ENCODE results near the gene NCCRP1. TPM values are rescaled to one million over a fixed set of nuclear protein-coding genes. Genes with fewer than 3 reads are reported as not detected.

Gene NCCRP1
- total RNA-seq, 1 donor from 2014 or later = not detected

- H3K9me3 Mint-ChIP-seq = no peaks in the 10 kb centered on the region
- intact Hi-C loops (cut with micrococcal nuclease) = no loop called here
Observed at GRCh38 chr19:39177736-39178135, 19.0 kb upstream of the NCCRP1 start.

GRCh38 chr19:39178296-39179006 lies 18.3 kb upstream of the NCCRP1 start:
- peaks cover 7% of the 10 kb centered on the region for H3K36me3 Mint-ChIP-seq (ENCODE audit: low read depth)
- intact Hi-C loops (cut with micrococcal nuclease) = no loop called here
- no peak overlapping the region for H3K27ac Mint-ChIP-seq
- no peaks in the 10 kb centered on the region for H3K27me3 Mint-ChIP-seq (ENCODE audit: low read depth)
- no peaks in the 10 kb centered on the region for H3K9me3 Mint-ChIP-seq
- no peaks in the 10 kb centered on the region for H3K4me1 Mint-ChIP-seq (ENCODE audit: low read depth)
- DNase-seq (ENCODE audit: low spot score) = no peak
- no peak overlapping the region for H3K4me3 Mint-ChIP-seq (ENCODE audit: low read depth)

More at GRCh38 chr19:39177736-39178135, 19.0 kb upstream of the NCCRP1 start:
- Mint-ChIP-seq H3K4me3 (ENCODE audit: low read depth) (no peak overlapping the region), H3K36me3 (ENCODE audit: low read depth) (peaks cover 7% of the 10 kb centered on the region), H3K4me1 (ENCODE audit: low read depth) (no peaks in the 10 kb centered on the region), H3K27ac (no peak overlapping the region), H3K27me3 (ENCODE audit: low read depth) (no peaks in the 10 kb centered on the region)
- DNase-seq (ENCODE audit: low spot score) = no peak

GRCh38 chr19:39179754-39180153 lies 17.0 kb upstream of the NCCRP1 start:
- intact Hi-C loops (cut with micrococcal nuclease) = no loop called here
- H3K36me3 Mint-ChIP-seq (ENCODE audit: low read depth) = peaks cover 7% of the 10 kb centered on the region
- no peak overlapping the region for H3K27ac Mint-ChIP-seq
- no peaks in the 10 kb centered on the region for H3K9me3 Mint-ChIP-seq
- no peaks in the 10 kb centered on the region for H3K4me1 Mint-ChIP-seq (ENCODE audit: low read depth)
- DNase-seq (ENCODE audit: low spot score) = no peak
- H3K27me3 Mint-ChIP-seq (ENCODE audit: low read depth) = no peaks in the 10 kb centered on the region
- H3K4me3 Mint-ChIP-seq (ENCODE audit: low read depth) = no peak overlapping the region

- no peak overlapping the region for H3K27ac Mint-ChIP-seq
- peaks cover 7% of the 10 kb centered on the region for H3K36me3 Mint-ChIP-seq (ENCODE audit: low read depth)
- H3K4me1 Mint-ChIP-seq (ENCODE audit: low read depth) = no peaks in the 10 kb centered on the region
- DNase-seq (ENCODE audit: low spot score) = no peak
- intact Hi-C loops (cut with micrococcal nuclease) = no loop called here
- H3K4me3 Mint-ChIP-seq (ENCODE audit: low read depth) = no peak overlapping the region
- H3K27me3 Mint-ChIP-seq (ENCODE audit: low read depth) = no peaks in the 10 kb centered on the region
- no peaks in the 10 kb centered on the region for H3K9me3 Mint-ChIP-seq
Observed at GRCh38 chr19:39180749-39181148, 16.0 kb upstream of the NCCRP1 start.

GRCh38 chr19:39181500-39182173 lies 15.1 kb upstream of the NCCRP1 start:
- Mint-ChIP-seq H3K4me3 (ENCODE audit: low read depth) (no peak overlapping the region), H3K27ac (no peak overlapping the region), H3K36me3 (ENCODE audit: low read depth) (peaks cover 7% of the 10 kb centered on the region), H3K4me1 (ENCODE audit: low read depth) (no peaks in the 10 kb centered on the region), H3K9me3 (no peaks in the 10 kb centered on the region), H3K27me3 (ENCODE audit: low read depth) (no peaks in the 10 kb centered on the region)
- no peak for DNase-seq (ENCODE audit: low spot score)
- intact Hi-C loops (cut with micrococcal nuclease) = no loop called here

- intact Hi-C loops (cut with micrococcal nuclease) = no loop called here
- Mint-ChIP-seq H3K4me1 (ENCODE audit: low read depth) (no peaks in the 10 kb centered on the region), H3K9me3 (no peaks in the 10 kb centered on the region), H3K36me3 (ENCODE audit: low read depth) (peaks cover 7% of the 10 kb centered on the region), H3K27me3 (ENCODE audit: low read depth) (no peaks in the 10 kb centered on the region), H3K4me3 (ENCODE audit: low read depth) (no peak overlapping the region), H3K27ac (no peak overlapping the region)
- no peak for DNase-seq (ENCODE audit: low spot score)
Observed at GRCh38 chr19:39182174-39182505, 14.6 kb upstream of the NCCRP1 start.

GRCh38 chr19:39183104-39183503 lies 13.7 kb upstream of the NCCRP1 start:
- Mint-ChIP-seq H3K27ac (no peak overlapping the region), H3K4me1 (ENCODE audit: low read depth) (no peaks in the 10 kb centered on the region), H3K9me3 (no peaks in the 10 kb centered on the region), H3K4me3 (ENCODE audit: low read depth) (no peak overlapping the region), H3K36me3 (ENCODE audit: low read depth) (peaks cover 6% of the 10 kb centered on the region), H3K27me3 (ENCODE audit: low read depth) (no peaks in the 10 kb centered on the region)
- intact Hi-C loops (cut with micrococcal nuclease) = no loop called here
- DNase-seq (ENCODE audit: low spot score) = no peak

- peaks cover 6% of the 10 kb centered on the region for H3K27me3 Mint-ChIP-seq (ENCODE audit: low read depth)
- no peaks in the 10 kb centered on the region for H3K9me3 Mint-ChIP-seq
- H3K36me3 Mint-ChIP-seq (ENCODE audit: low read depth) = no peaks in the 10 kb centered on the region
- DNase-seq (ENCODE audit: low spot score) = no peak
- no peaks in the 10 kb centered on the region for H3K4me1 Mint-ChIP-seq (ENCODE audit: low read depth)
- H3K4me3 Mint-ChIP-seq (ENCODE audit: low read depth) = no peak overlapping the region
- no peak overlapping the region for H3K27ac Mint-ChIP-seq
- intact Hi-C loops (cut with micrococcal nuclease) = no loop called here
Observed at GRCh38 chr19:39186391-39186790, 10.4 kb upstream of the NCCRP1 start.

- intact Hi-C loops (cut with micrococcal nuclease) = loop anchor here (1.0 kb wide), 1 partner anchor 65 kb away; no protein-coding TSS in a partner anchor
- Mint-ChIP-seq H3K36me3 (ENCODE audit: low read depth) (no peaks in the 10 kb centered on the region), H3K4me1 (ENCODE audit: low read depth) (no peaks in the 10 kb centered on the region), H3K27ac (no peak overlapping the region), H3K9me3 (no peaks in the 10 kb centered on the region), H3K4me3 (ENCODE audit: low read depth) (no peak overlapping the region), H3K27me3 (ENCODE audit: low read depth) (peaks cover 8% of the 10 kb centered on the region)
- DNase-seq (ENCODE audit: low spot score) = no peak
Observed at GRCh38 chr19:39187552-39187943, 9.2 kb upstream of the NCCRP1 start.

GRCh38 chr19:39188960-39189359 lies 7.8 kb upstream of the NCCRP1 start:
- no peaks in the 10 kb centered on the region for H3K9me3 Mint-ChIP-seq
- H3K4me3 Mint-ChIP-seq (ENCODE audit: low read depth) = no peak overlapping the region
- DNase-seq (ENCODE audit: low spot score) = no peak
- H3K36me3 Mint-ChIP-seq (ENCODE audit: low read depth) = no peaks in the 10 kb centered on the region
- intact Hi-C loops (cut with micrococcal nuclease) = no loop called here
- peaks cover 8% of the 10 kb centered on the region for H3K27me3 Mint-ChIP-seq (ENCODE audit: low read depth)
- H3K27ac Mint-ChIP-seq = no peak overlapping the region
- H3K4me1 Mint-ChIP-seq (ENCODE audit: low read depth) = no peaks in the 10 kb centered on the region

GRCh38 chr19:39190768-39191167 lies 6.0 kb upstream of the NCCRP1 start:
- no peak for DNase-seq (ENCODE audit: low spot score)
- Mint-ChIP-seq H3K27me3 (ENCODE audit: low read depth) (peaks cover 18% of the 10 kb centered on the region), H3K4me1 (ENCODE audit: low read depth) (no peaks in the 10 kb centered on the region), H3K36me3 (ENCODE audit: low read depth) (no peaks in the 10 kb centered on the region), H3K4me3 (ENCODE audit: low read depth) (no peak overlapping the region), H3K27ac (no peak overlapping the region), H3K9me3 (no peaks in the 10 kb centered on the region)
- intact Hi-C loops (cut with micrococcal nuclease) = no loop called here

- H3K36me3 Mint-ChIP-seq (ENCODE audit: low read depth) = no peaks in the 10 kb centered on the region
- no peak for DNase-seq (ENCODE audit: low spot score)
- no peak overlapping the region for H3K4me3 Mint-ChIP-seq (ENCODE audit: low read depth)
- H3K27me3 Mint-ChIP-seq (ENCODE audit: low read depth) = peaks cover 30% of the 10 kb centered on the region
- H3K9me3 Mint-ChIP-seq = no peaks in the 10 kb centered on the region
- H3K4me1 Mint-ChIP-seq (ENCODE audit: low read depth) = peaks cover 5% of the 10 kb centered on the region
- intact Hi-C loops (cut with micrococcal nuclease) = no loop called here
- H3K27ac Mint-ChIP-seq = no peak overlapping the region
Observed at GRCh38 chr19:39192846-39193245, 3.9 kb upstream of the NCCRP1 start.

GRCh38 chr19:39193803-39194202 lies 3.0 kb upstream of the NCCRP1 start:
- Mint-ChIP-seq H3K27me3 (ENCODE audit: low read depth) (peaks cover 39% of the 10 kb centered on the region), H3K9me3 (no peaks in the 10 kb centered on the region), H3K4me3 (ENCODE audit: low read depth) (no peak overlapping the region), H3K27ac (no peak overlapping the region), H3K4me1 (ENCODE audit: low read depth) (peaks cover 5% of the 10 kb centered on the region), H3K36me3 (ENCODE audit: low read depth) (no peaks in the 10 kb centered on the region)
- no peak for DNase-seq (ENCODE audit: low spot score)
- intact Hi-C loops (cut with micrococcal nuclease) = no loop called here

Measured in activated T-helper 2 cell treated with anti-CD3 and anti-CD28 coated beads, Interferon-gamma antibody, Interleukin-2, Interleukin-4, amounts not matched to agents 10 μg/mL and 5 μg/mL and 100 μg/mL, durations not matched to agents 14 hours and 24 hours and 36 hours (primary cell).